ENCODE measurements around the gene HSPA5.

The HSPA5 gene

GRCh38 chr9:125262294-125262991 is 21.3 kb upstream of the HSPA5 start:
- WGBS: 36% methylated on average over 9 of the region's 11 CpGs
- H3K4me3 ChIP-seq (ENCODE audit: low read length): peak overlapping the region; percentile 91
- H3K9me3 ChIP-seq (ENCODE audit: insufficient read depth, low read depth, low read length): no peaks in the 10 kb centered on the region
- no peaks in the 10 kb centered on the region for H3K4me1 ChIP-seq (ENCODE audit: insufficient read depth, low read length)
- no peaks in the 10 kb centered on the region for H3K27me3 ChIP-seq (ENCODE audit: insufficient read depth, low read length)
- peak overlapping the region; percentile 78 for H3K9ac ChIP-seq (ENCODE audit: low read depth, low read length)
- H3K36me3 ChIP-seq (ENCODE audit: insufficient read depth, low read length): 0 out of 2 replicates have a peak, but pooled peaks cover 3% of the 10 kb centered on the region
- no peak overlapping the region for H3K27ac ChIP-seq (ENCODE audit: low read depth, low read length)

- WGBS: 5% methylated on average over 72 of the region's 72 CpGs
- 0 out of 2 replicates have a peak, but pooled peaks cover 3% of the 10 kb centered on the region for H3K36me3 ChIP-seq (ENCODE audit: insufficient read depth, low read length)
- H3K27me3 ChIP-seq (ENCODE audit: insufficient read depth, low read length): no peaks in the 10 kb centered on the region
- no peaks in the 10 kb centered on the region for H3K9me3 ChIP-seq (ENCODE audit: insufficient read depth, low read depth, low read length)
- H3K9ac ChIP-seq (ENCODE audit: low read depth, low read length): peak within 1 kb of the TSS; percentile 78
- H3K4me3 ChIP-seq (ENCODE audit: low read length): peak within 1 kb of the TSS; percentile 91
- H3K27ac ChIP-seq (ENCODE audit: low read depth, low read length): peak within 1 kb of the TSS; percentile 52
- H3K4me1 ChIP-seq (ENCODE audit: insufficient read depth, low read length): no peaks in the 10 kb centered on the region
Observed at GRCh38 chr9:125261501-125262293, 20.6 kb upstream of the HSPA5 start, which contains the start of gene GAPVD1. TSS of gene GAPVD1 (plus strand) at chr9:125261826. CDS start at chr9:125298922, 37,096 bp downstream.

- Histone ChIP-seq H3K4me3 (ENCODE audit: low read length) (no peak overlapping the region), H3K27me3 (ENCODE audit: insufficient read depth, low read length) (no peaks in the 10 kb centered on the region)
Observed at GRCh38 chr9:125260561-125260960, 19.4 kb upstream of the HSPA5 start.

GRCh38 chr9:125258832-125259534 is 17.8 kb upstream of the HSPA5 start:
- H3K27ac ChIP-seq (ENCODE audit: low read depth, low read length): no peak overlapping the region
- 0 out of 2 replicates have a peak, but pooled peaks cover 3% of the 10 kb centered on the region for H3K36me3 ChIP-seq (ENCODE audit: insufficient read depth, low read length)
- no peak overlapping the region for H3K4me3 ChIP-seq (ENCODE audit: low read length)
- H3K4me1 ChIP-seq (ENCODE audit: insufficient read depth, low read length): no peaks in the 10 kb centered on the region
- H3K9me3 ChIP-seq (ENCODE audit: insufficient read depth, low read depth, low read length): no peaks in the 10 kb centered on the region
- H3K9ac ChIP-seq (ENCODE audit: low read depth, low read length): no peak overlapping the region
- 66% methylated on average over 2 of the region's 2 CpGs for WGBS
- H3K27me3 ChIP-seq (ENCODE audit: insufficient read depth, low read length): no peaks in the 10 kb centered on the region

More at GRCh38 chr9:125260561-125260960, 19.4 kb upstream of the HSPA5 start:
- H3K36me3 ChIP-seq (ENCODE audit: insufficient read depth, low read length): 0 out of 2 replicates have a peak, but pooled peaks cover 3% of the 10 kb centered on the region
- H3K9me3 ChIP-seq (ENCODE audit: insufficient read depth, low read depth, low read length): no peaks in the 10 kb centered on the region
- H3K9ac ChIP-seq (ENCODE audit: low read depth, low read length): no peak overlapping the region
- H3K4me1 ChIP-seq (ENCODE audit: insufficient read depth, low read length): no peaks in the 10 kb centered on the region
- H3K27ac ChIP-seq (ENCODE audit: low read depth, low read length): no peak overlapping the region

- H3K36me3 ChIP-seq (ENCODE audit: insufficient read depth, low read length): no peaks in the 10 kb centered on the region
- WGBS: 92% methylated on average over 6 of the region's 6 CpGs
- H3K27ac ChIP-seq (ENCODE audit: low read depth, low read length): no peak overlapping the region
- no peaks in the 10 kb centered on the region for H3K9me3 ChIP-seq (ENCODE audit: insufficient read depth, low read depth, low read length)
- no peaks in the 10 kb centered on the region for H3K27me3 ChIP-seq (ENCODE audit: insufficient read depth, low read length)
- no peak overlapping the region for H3K9ac ChIP-seq (ENCODE audit: low read depth, low read length)
- no peaks in the 10 kb centered on the region for H3K4me1 ChIP-seq (ENCODE audit: insufficient read depth, low read length)
- H3K4me3 ChIP-seq (ENCODE audit: low read length): no peak overlapping the region
Observed at GRCh38 chr9:125258160-125258785, 17.1 kb upstream of the HSPA5 start.

- Histone ChIP-seq H3K27ac (ENCODE audit: low read depth, low read length) (no peak overlapping the region), H3K27me3 (ENCODE audit: insufficient read depth, low read length) (no peaks in the 10 kb centered on the region), H3K9me3 (ENCODE audit: insufficient read depth, low read depth, low read length) (no peaks in the 10 kb centered on the region), H3K9ac (ENCODE audit: low read depth, low read length) (no peak overlapping the region), H3K4me3 (ENCODE audit: low read length) (no peak overlapping the region), H3K36me3 (ENCODE audit: insufficient read depth, low read length) (no peaks in the 10 kb centered on the region), H3K4me1 (ENCODE audit: insufficient read depth, low read length) (no peaks in the 10 kb centered on the region)
- 77% methylated on average over 2 of the region's 2 CpGs for WGBS
Observed at GRCh38 chr9:125255781-125256391, 14.7 kb upstream of the HSPA5 start.

- H3K27ac ChIP-seq (ENCODE audit: low read depth, low read length): no peak overlapping the region
- no peaks in the 10 kb centered on the region for H3K36me3 ChIP-seq (ENCODE audit: insufficient read depth, low read length)
- H3K27me3 ChIP-seq (ENCODE audit: insufficient read depth, low read length): no peaks in the 10 kb centered on the region
- no peak overlapping the region for H3K4me3 ChIP-seq (ENCODE audit: low read length)
- H3K9ac ChIP-seq (ENCODE audit: low read depth, low read length): no peak overlapping the region
- H3K9me3 ChIP-seq (ENCODE audit: insufficient read depth, low read depth, low read length): no peaks in the 10 kb centered on the region
- H3K4me1 ChIP-seq (ENCODE audit: insufficient read depth, low read length): no peaks in the 10 kb centered on the region
Observed at GRCh38 chr9:125254231-125254630, 13.1 kb upstream of the HSPA5 start.

- WGBS: 94% methylated on average over 6 of the region's 6 CpGs
- H3K27me3 ChIP-seq (ENCODE audit: insufficient read depth, low read length): no peaks in the 10 kb centered on the region
- no peaks in the 10 kb centered on the region for H3K9me3 ChIP-seq (ENCODE audit: insufficient read depth, low read depth, low read length)
- H3K36me3 ChIP-seq (ENCODE audit: insufficient read depth, low read length): no peaks in the 10 kb centered on the region
- peaks cover 3% of the 10 kb centered on the region; the same call in 1 of the 2 replicates for H3K4me1 ChIP-seq (ENCODE audit: insufficient read depth, low read length)
- H3K9ac ChIP-seq (ENCODE audit: low read depth, low read length): no peak overlapping the region
- H3K27ac ChIP-seq (ENCODE audit: low read depth, low read length): no peak overlapping the region
- H3K4me3 ChIP-seq (ENCODE audit: low read length): no peak overlapping the region
Observed at GRCh38 chr9:125246261-125246667, 5.1 kb upstream of the HSPA5 start.

- Histone ChIP-seq H3K36me3 (ENCODE audit: insufficient read depth, low read length) (peaks cover 16% of the 10 kb centered on the region), H3K9me3 (ENCODE audit: insufficient read depth, low read depth, low read length) (no peaks in the 10 kb centered on the region), H3K27me3 (ENCODE audit: insufficient read depth, low read length) (no peaks in the 10 kb centered on the region), H3K9ac (ENCODE audit: low read depth, low read length) (no peak overlapping the region), H3K4me3 (ENCODE audit: low read length) (no peak overlapping the region), H3K4me1 (ENCODE audit: insufficient read depth, low read length) (peaks cover 3% of the 10 kb centered on the region; the same call in 1 of the 2 replicates), H3K27ac (ENCODE audit: low read depth, low read length) (no peak overlapping the region)
- 96% methylated on average over 15 of the region's 15 CpGs for whole genome bisulfite sequencing
Observed at GRCh38 chr9:125243792-125244260, 2.7 kb upstream of the HSPA5 start.

Data from HUES64 (cell line).